ENCODE measurements around the gene FZD7. TPM values are rescaled to one million over a fixed set of nuclear protein-coding genes. Genes with fewer than 3 reads are reported as not detected.

The FZD7 gene
- total and polyA plus RNA-seq, 4 donors, result 3.9 to 31.7 (median 8.3) TPM

DNA sequence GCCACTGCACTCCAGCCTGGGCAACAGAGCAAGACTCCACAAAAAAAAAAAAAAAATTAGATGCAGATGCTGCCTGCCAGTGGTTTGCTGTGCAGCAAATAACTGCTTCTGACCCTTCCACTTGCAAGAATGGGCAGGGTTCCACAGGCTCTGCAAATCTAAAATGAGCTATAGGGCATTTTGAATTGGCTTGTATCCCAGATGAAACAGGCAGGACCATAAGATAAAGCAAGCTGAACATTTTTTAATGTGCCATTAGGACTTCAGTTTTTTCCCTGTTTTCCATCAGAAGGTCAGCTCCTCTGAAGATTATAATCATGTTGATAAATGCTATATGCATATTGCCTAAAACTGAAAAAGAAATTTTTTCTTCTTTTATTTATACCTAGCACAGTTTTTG is 15.7 kb upstream of the FZD7 start:
- DNase-seq (peak; percentile 37 to 85 (median 75)), ATAC-seq (ENCODE audit: insufficient read depth, low FRiP score) (no peak)
- no peaks in the 10 kb centered on the region for H3K9me3 ChIP-seq (ENCODE audit: control insufficient read depth in 4 of 4, insufficient read depth in 3 of 4, low read length in 3 of 4)
- TF ChIP-seq, protein P1, sequence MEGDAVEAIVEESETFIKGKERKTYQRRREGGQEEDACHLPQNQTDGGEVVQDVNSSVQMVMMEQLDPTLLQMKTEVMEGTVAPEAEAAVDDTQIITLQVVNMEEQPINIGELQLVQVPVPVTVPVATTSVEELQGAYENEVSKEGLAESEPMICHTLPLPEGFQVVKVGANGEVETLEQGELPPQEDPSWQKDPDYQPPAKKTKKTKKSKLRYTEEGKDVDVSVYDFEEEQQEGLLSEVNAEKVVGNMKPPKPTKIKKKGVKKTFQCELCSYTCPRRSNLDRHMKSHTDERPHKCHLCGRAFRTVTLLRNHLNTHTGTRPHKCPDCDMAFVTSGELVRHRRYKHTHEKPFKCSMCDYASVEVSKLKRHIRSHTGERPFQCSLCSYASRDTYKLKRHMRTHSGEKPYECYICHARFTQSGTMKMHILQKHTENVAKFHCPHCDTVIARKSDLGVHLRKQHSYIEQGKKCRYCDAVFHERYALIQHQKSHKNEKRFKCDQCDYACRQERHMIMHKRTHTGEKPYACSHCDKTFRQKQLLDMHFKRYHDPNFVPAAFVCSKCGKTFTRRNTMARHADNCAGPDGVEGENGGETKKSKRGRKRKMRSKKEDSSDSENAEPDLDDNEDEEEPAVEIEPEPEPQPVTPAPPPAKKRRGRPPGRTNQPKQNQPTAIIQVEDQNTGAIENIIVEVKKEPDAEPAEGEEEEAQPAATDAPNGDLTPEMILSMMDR (IDR thresholded peaks at IDR 0.05; ENCODE audit: control extremely low read depth, extremely low read depth), result no peak
- H3K4me1 ChIP-seq (ENCODE audit: control insufficient read depth in 5 of 5, insufficient read depth in 5 of 5, low read length in 5 of 5), result peaks cover 0 to 59% (median 0%) of the 10 kb centered on the region in 5 donors
- H3K4me3 ChIP-seq, result no peak overlapping the region
- no peaks in the 10 kb centered on the region for H3K36me3 ChIP-seq (ENCODE audit: control insufficient read depth in 4 of 4, insufficient read depth in 4 of 4, low read length in 4 of 4)
- H3K27me3 ChIP-seq (ENCODE audit: control insufficient read depth in 3 of 3, insufficient read depth in 3 of 3, low read length in 2 of 3), result no peaks in the 10 kb centered on the region
- H3K27ac ChIP-seq (ENCODE audit: low read depth in 1 of 2, low read length in 1 of 2), result no peak overlapping the region
- H3K9ac ChIP-seq (ENCODE audit: insufficient read depth in 1 of 2, low read length in 2 of 2), result no peak overlapping the region

DNA sequence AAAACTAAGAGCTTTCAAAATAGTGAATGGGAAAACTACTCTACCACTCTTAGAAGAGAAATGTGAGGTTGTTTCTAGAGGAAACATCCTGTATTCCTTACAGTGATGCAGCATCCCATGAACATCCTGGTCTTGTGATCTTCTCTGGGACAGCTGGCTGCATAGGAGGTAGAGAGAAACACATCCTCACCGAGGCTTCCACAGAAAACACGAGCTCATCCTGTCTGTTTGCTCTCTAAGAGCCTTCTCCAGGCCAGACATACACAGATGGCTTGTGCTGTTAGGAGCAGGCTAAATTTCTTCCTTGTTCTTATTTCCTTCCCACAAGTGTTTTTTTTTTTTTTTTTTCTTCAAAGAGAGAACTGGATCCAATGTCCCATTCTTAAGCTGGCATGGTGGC is 14.7 kb upstream of the FZD7 start:
- H3K4me3 ChIP-seq, result no peak overlapping the region
- no peak overlapping the region for H3K27ac ChIP-seq (ENCODE audit: low read depth in 1 of 2, low read length in 1 of 2)
- no peaks in the 10 kb centered on the region for H3K27me3 ChIP-seq (ENCODE audit: control insufficient read depth in 3 of 3, insufficient read depth in 3 of 3, low read length in 2 of 3)
- no peaks in the 10 kb centered on the region for H3K36me3 ChIP-seq (ENCODE audit: control insufficient read depth in 4 of 4, insufficient read depth in 4 of 4, low read length in 4 of 4)
- TF ChIP-seq, protein P1 (IDR thresholded peaks at IDR 0.05; ENCODE audit: control extremely low read depth, extremely low read depth), result no peak
- ATAC-seq (ENCODE audit: insufficient read depth, low FRiP score) (no peak), DNase-seq (peak in 1 of 3 donors; percentile 29)
- H3K9me3 ChIP-seq (ENCODE audit: control insufficient read depth in 4 of 4, insufficient read depth in 3 of 4, low read length in 3 of 4), result no peaks in the 10 kb centered on the region
- WGBS, 2 donors, result 47 to 56% methylated on average over 2 of the region's 2 CpGs
- no peak overlapping the region for H3K9ac ChIP-seq (ENCODE audit: insufficient read depth in 1 of 2, low read length in 2 of 2)
- peaks cover 0 to 69% (median 6%) of the 10 kb centered on the region in 5 donors for H3K4me1 ChIP-seq (ENCODE audit: control insufficient read depth in 5 of 5, insufficient read depth in 5 of 5, low read length in 5 of 5)

DNA sequence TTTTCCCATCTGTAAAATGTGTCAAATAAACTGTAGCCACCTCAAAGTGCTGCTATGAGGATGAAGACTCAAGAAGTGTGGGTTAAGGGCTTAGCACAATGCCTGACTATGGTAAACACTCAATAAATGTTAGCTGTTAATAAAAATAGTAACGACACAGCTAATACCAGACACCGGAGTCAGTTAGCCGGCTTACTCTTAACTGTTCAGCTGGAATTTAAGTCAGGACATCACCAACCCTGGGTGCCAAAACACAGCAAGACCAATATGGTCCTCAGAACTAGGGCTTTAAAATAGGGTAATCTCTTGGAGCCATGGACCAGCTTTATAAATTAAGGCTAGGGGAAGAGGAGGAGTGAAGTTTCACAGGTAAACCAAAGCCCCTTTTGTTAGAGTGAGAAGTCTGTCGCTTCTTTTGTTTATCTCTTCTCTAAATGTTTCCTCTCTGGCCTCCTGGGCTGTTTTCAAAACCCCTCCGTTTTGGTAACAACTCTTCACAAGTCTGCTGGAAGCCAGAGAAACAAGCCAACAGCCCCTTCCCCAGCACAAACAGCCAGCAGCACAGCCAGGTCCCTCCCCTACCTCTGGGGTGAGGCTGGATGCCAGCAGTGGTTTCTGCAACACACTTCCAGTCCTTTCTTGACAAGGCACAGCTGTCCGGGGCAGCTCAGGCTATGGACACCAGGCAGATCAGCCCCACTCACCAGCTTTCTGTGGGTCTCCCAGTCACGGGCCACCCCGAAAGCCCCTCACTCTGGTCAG is 13.8 kb upstream of the FZD7 start:
- TF ChIP-seq, protein P1 (IDR thresholded peaks at IDR 0.05; ENCODE audit: control extremely low read depth, extremely low read depth), result no peak
- Histone ChIP-seq H3K36me3 (ENCODE audit: control insufficient read depth in 4 of 4, insufficient read depth in 4 of 4, low read length in 4 of 4) (no peaks in the 10 kb centered on the region), H3K27ac (ENCODE audit: low read depth in 1 of 2, low read length in 1 of 2) (no peak overlapping the region), H3K4me3 (no peak overlapping the region), H3K4me1 (ENCODE audit: control insufficient read depth in 5 of 5, insufficient read depth in 5 of 5, low read length in 5 of 5) (peaks cover 0 to 65% (median 9%) of the 10 kb centered on the region in 5 donors), H3K9me3 (ENCODE audit: control insufficient read depth in 4 of 4, insufficient read depth in 3 of 4, low read length in 3 of 4) (no peaks in the 10 kb centered on the region), H3K27me3 (ENCODE audit: control insufficient read depth in 3 of 3, insufficient read depth in 3 of 3, low read length in 2 of 3) (no peaks in the 10 kb centered on the region), H3K9ac (ENCODE audit: insufficient read depth in 1 of 2, low read length in 2 of 2) (no peak overlapping the region)
- ATAC-seq (ENCODE audit: insufficient read depth, low FRiP score) (no peak), DNase-seq (peak; percentile 73 to 79 (median 74))
- WGBS, 2 donors, result 55 to 75% methylated on average over 8 of the region's 8 CpGs
